HG02840 (cell line): Measurements from ENCODE around the gene DLX2.
"Not testable (repeated sequence)": the region's sequence is repeated elsewhere in the genome, so short reads cannot be mapped to it uniquely, and the experiment has no call there.

ENCODE experiments used
- ATAC-seq: cut with Tn5 transposase; IDR thresholded peaks from one replicate; pipeline ENCODE4 v1.9.1; 2021; ENCODE audit warnings: mild to moderate bottlenecking, moderate library complexity, moderate number of reproducible peaks; ENCODE audit not compliant: unreplicated experiment, low FRiP score

Gene DLX2

GRCh38 chr2:172062402-172063004 lies 40.2 kb downstream of the DLX2 start:
- no peak for ATAC-seq

DNA sequence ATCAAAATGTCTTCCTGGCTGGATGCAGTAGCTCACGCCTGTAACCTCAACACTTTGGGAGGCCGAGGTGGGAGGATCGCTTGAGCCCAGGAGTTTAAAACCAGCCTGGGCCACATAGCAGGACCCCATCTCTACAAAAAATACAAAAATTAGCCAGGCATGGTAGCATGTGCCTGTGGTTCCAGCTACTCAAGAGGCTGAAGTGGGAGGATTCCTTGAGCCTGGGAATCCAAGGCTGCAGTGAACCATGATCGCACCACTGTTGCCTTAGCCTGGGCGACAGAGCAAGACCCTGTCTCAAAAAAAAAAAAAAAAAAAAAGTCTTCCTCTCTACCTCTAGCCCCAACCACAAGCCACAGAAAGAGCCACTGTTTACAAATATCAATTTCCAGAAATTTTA lies 42.6 kb downstream of the DLX2 start:
- not testable (repeated sequence) for ATAC-seq

- no peak for ATAC-seq
These were observed 44.0 kb downstream of the DLX2 start for GRCh38 chr2:172058660-172059059.

GRCh38 chr2:172056293-172056692 lies 46.4 kb downstream of the DLX2 start:
- no peak for ATAC-seq

GRCh38 chr2:172053486-172053885 lies 49.2 kb downstream of the DLX2 start:
- ATAC-seq: no peak

- ATAC-seq: no peak
These were observed 50.4 kb downstream of the DLX2 start for GRCh38 chr2:172052000-172052983.

- ATAC-seq: no peak
These were observed 52.1 kb downstream of the DLX2 start for GRCh38 chr2:172050479-172051125.

DNA sequence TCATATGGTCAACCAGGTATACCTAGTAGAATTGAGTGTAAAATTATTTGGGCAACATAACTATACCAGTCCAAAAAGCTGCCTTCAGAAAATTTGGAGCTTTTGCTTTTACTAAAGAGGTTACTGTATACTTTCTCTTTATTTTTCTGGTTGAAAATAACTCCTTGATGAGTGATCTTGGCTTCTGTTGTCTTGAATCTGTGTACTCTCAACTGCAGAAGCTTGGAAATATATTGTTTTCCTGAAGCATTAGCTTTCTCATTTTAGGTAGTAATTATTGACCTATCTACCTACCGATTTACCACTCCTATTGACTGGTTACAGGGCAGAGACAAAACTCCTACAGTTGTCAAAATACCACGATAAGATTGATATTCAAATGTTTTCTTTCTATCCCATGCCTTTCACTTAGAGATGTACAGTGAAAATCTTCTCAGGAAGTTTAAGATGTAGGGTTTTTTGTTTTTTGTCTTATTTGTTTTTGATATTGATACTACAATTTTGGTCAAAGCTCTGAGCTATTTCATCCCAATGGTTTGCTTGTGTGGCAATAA lies 53.1 kb downstream of the DLX2 start:
- no peak for ATAC-seq
